Trophoblast cell (in vitro differentiated cells and primary cell): Measurements from ENCODE around the gene RPL39L.

Source experiments
- DNase-seq, 2 donors: peaks; one replicate each; pipeline ENCODE4 v3.0.0-alpha.2; 2016
- H2AFZ ChIP-seq: 2 replicates; pipeline ENCODE4 v1.6.1; 2013; ENCODE audit warnings: low read length, moderate library complexity, mild to moderate bottlenecking; ENCODE audit not compliant: insufficient read depth, poor library complexity
- H2AK5ac ChIP-seq: 2 replicates; pipeline ENCODE4 v1.6.1; 2013; ENCODE audit warnings: mild to moderate bottlenecking, low read length
- H2BK120ac ChIP-seq: 2 replicates; pipeline ENCODE4 v1.6.1; 2013; ENCODE audit warnings: low read length, mild to moderate bottlenecking, moderate library complexity; ENCODE audit not compliant: insufficient read depth, poor library complexity
- H2BK12ac ChIP-seq: 2 replicates; pipeline ENCODE4 v1.6.1; 2013; ENCODE audit warnings: mild to moderate bottlenecking, low read length, moderate library complexity
- H2BK5ac ChIP-seq: 2 replicates; pipeline ENCODE4 v1.6.1; 2013; ENCODE audit warnings: low read length, low read depth, moderate library complexity, mild to moderate bottlenecking; ENCODE audit not compliant: poor library complexity
- H3K14ac ChIP-seq: 2 replicates; pipeline ENCODE4 v1.6.1; 2013; ENCODE audit warnings: mild to moderate bottlenecking, low read length
- H3K18ac ChIP-seq: 2 replicates; pipeline ENCODE4 v1.6.1; 2013; ENCODE audit warnings: mild to moderate bottlenecking, low read length
- H3K23ac ChIP-seq: 2 replicates; pipeline ENCODE4 v1.6.1; 2013; ENCODE audit warnings: low read length
- H3K27ac ChIP-seq: 2 replicates; pipeline ENCODE4 v1.5.1; 2013; ENCODE audit warnings: low read depth, mild to moderate bottlenecking, inconsistent platforms, low read length, moderate library complexity
- H3K27me3 ChIP-seq: 2 replicates; pipeline ENCODE4 v1.6.1; 2013; ENCODE audit warnings: inconsistent platforms, mild to moderate bottlenecking, low read length, moderate library complexity; ENCODE audit not compliant: insufficient read depth
- H3K36me3 ChIP-seq, 2 experiments: 1 replicate in 1 of 2; 2 replicates in 1 of 2; pipeline ENCODE4 v1.6.1; 2013; ENCODE audit warnings: low read length in 2 of 2, mild to moderate bottlenecking in 2 of 2, moderate library complexity in 1 of 2; ENCODE audit not compliant: insufficient read depth in 2 of 2, control insufficient read depth in 1 of 2
- H3K4ac ChIP-seq: 2 replicates; pipeline ENCODE4 v1.6.1; 2013; ENCODE audit warnings: low read depth, mild to moderate bottlenecking, low read length, moderate library complexity
- H3K4me1 ChIP-seq, 2 experiments: 1 replicate in 1 of 2; 2 replicates in 1 of 2; pipeline ENCODE4 v1.6.1; 2013; ENCODE audit warnings: low read length in 2 of 2, mild to moderate bottlenecking in 2 of 2, moderate library complexity in 1 of 2; ENCODE audit not compliant: insufficient read depth in 2 of 2, control insufficient read depth in 1 of 2
- H3K4me2 ChIP-seq: 2 replicates; pipeline ENCODE4 v1.6.1; 2013; ENCODE audit warnings: inconsistent platforms, mild to moderate bottlenecking, low read length, moderate library complexity
- H3K4me3 ChIP-seq: 2 replicates; pipeline ENCODE4 v1.5.1; 2013; ENCODE audit warnings: mild to moderate bottlenecking, low read depth, low read length, inconsistent platforms
- H3K79me1 ChIP-seq: one replicate; pipeline ENCODE4 v1.6.1; 2013; ENCODE audit warnings: low read length
- H3K79me2 ChIP-seq: 2 replicates; pipeline ENCODE4 v1.6.1; 2013; ENCODE audit warnings: low read length, mild to moderate bottlenecking; ENCODE audit not compliant: control insufficient read depth, insufficient read depth, poor library complexity
- H3K9ac ChIP-seq: 2 replicates; pipeline ENCODE4 v1.6.1; 2013; ENCODE audit warnings: mild to moderate bottlenecking, low read length
- H3K9me3 ChIP-seq: 2 replicates; pipeline ENCODE4 v1.6.1; 2013; ENCODE audit warnings: low read depth, mild to moderate bottlenecking, control low read depth, inconsistent platforms, low read length; ENCODE audit not compliant: insufficient read depth
- H4K12ac ChIP-seq: 2 replicates; pipeline ENCODE4 v1.6.1; 2013; ENCODE audit warnings: low read depth, mild to moderate bottlenecking, low read length, moderate library complexity
- H4K8ac ChIP-seq: 2 replicates; pipeline ENCODE4 v1.6.1; 2013; ENCODE audit warnings: low read depth, mild to moderate bottlenecking, low read length, moderate library complexity
- H4K91ac ChIP-seq: one replicate; pipeline ENCODE4 v1.6.1; 2013; ENCODE audit warnings: low read depth, mild to moderate bottlenecking, low read length, moderate library complexity
- WGBS: extraction: QIAGEN DNeasy Blood & Tissue Kit; methylation state at CpG from one replicate; pipeline ENCODE4 v1.1.7; 2013; ENCODE audit warnings: missing lambda C conversion rate; ENCODE audit not compliant: insufficient read length, insufficient coverage; ENCODE audit errors: extremely low coverage; 5-methylcytosine and 5-hydroxymethylcytosine counted together

Gene RPL39L

GRCh38 chr3:187104933-187105332 lies 34.4 kb downstream of the RPL39L start:
- Histone ChIP-seq H2AK5ac (no peak overlapping the region), H4K91ac (no peak overlapping the region), H3K9ac (no peak overlapping the region), H2BK5ac (no peak overlapping the region), H3K18ac (no peak overlapping the region), H2AFZ (no peak overlapping the region), H3K4me2 (no peak overlapping the region), H2BK12ac (no peak overlapping the region), H3K27ac (no peak overlapping the region), H3K9me3 (no peaks in the 10 kb centered on the region), H2BK120ac (no peak overlapping the region), H4K12ac (no peak overlapping the region), H3K36me3 (no peaks in the 10 kb centered on the region), H3K79me2 (no peaks in the 10 kb centered on the region), H3K4me3 (no peak overlapping the region), H3K79me1 (no peaks in the 10 kb centered on the region), H3K27me3 (no peaks in the 10 kb centered on the region), H3K4ac (no peak overlapping the region), H4K8ac (no peak overlapping the region), H3K4me1 (peaks cover 0 to 4% of the 10 kb centered on the region in 2 experiments), H3K23ac (no peak overlapping the region), H3K14ac (no peak overlapping the region)
- DNase-seq, result no peak
- WGBS, result no CpG with 5 or more reads among the region's 7 CpGs

DNA sequence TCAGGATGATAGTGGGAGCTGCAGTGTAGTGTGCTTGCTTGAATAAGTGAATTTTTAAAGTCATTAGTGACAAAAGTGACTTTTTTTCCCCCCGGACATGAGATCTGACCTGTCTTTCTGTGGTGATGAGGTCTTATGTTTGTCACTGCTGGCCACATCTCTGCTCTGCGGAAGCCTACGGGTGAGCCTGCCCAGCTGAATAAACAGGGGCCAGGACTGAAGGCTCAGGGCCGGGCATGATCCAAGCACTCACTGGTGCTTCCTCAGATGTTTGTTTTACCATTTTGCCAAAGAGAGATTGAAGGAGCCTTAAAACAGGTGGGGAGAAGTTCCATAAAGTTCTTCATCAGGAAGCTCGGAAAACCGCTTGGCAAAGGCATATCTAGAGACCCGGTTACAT lies 35.0 kb downstream of the RPL39L start:
- H3K4me3 ChIP-seq, result no peak overlapping the region
- no peaks in the 10 kb centered on the region for H3K79me1 ChIP-seq
- no peak overlapping the region for H3K18ac ChIP-seq
- no peak overlapping the region for H4K91ac ChIP-seq
- H2AK5ac ChIP-seq, result no peak overlapping the region
- H3K9me3 ChIP-seq, result no peaks in the 10 kb centered on the region
- H3K4me2 ChIP-seq, result no peak overlapping the region
- no peak overlapping the region for H3K9ac ChIP-seq
- H2BK12ac ChIP-seq, result no peak overlapping the region
- H3K14ac ChIP-seq, result no peak overlapping the region
- H2BK120ac ChIP-seq, result no peak overlapping the region
- H4K12ac ChIP-seq, result no peak overlapping the region
- H2AFZ ChIP-seq, result no peak overlapping the region
- no peak overlapping the region for H4K8ac ChIP-seq
- no peak overlapping the region for H3K4ac ChIP-seq
- no peak overlapping the region for H3K23ac ChIP-seq
- H3K4me1 ChIP-seq, result peaks cover 0 to 4% of the 10 kb centered on the region in 2 experiments
- no peak overlapping the region for H2BK5ac ChIP-seq
- H3K27me3 ChIP-seq, result no peaks in the 10 kb centered on the region
- no peak overlapping the region for H3K27ac ChIP-seq
- no peaks in the 10 kb centered on the region for H3K79me2 ChIP-seq
- DNase-seq, result no peak
- H3K36me3 ChIP-seq, result no peaks in the 10 kb centered on the region
- no CpG with 5 or more reads among the region's 7 CpGs for WGBS

DNA sequence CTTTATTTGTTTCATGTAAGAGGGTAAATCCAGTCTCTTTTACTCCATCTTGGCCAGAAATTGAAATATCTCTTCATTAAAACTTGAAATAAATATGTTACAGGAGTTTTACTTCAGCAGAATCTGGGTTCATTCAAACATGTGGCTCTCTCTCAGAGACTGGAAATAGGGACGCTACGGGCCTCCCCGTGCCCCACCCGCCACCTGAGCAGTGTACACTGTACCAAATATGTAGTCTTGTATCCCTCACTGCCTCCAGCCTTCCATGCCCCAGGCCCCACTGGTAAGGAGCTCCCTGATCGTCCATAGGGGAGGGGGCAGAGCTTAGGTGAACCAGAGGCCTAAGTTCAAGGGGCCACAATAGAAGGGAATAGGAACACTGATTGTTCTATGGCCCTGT lies 36.0 kb downstream of the RPL39L start:
- Histone ChIP-seq H3K4ac (no peak overlapping the region), H4K91ac (no peak overlapping the region), H2BK12ac (no peak overlapping the region), H3K23ac (no peak overlapping the region), H3K79me2 (no peaks in the 10 kb centered on the region), H3K79me1 (no peaks in the 10 kb centered on the region), H3K36me3 (no peaks in the 10 kb centered on the region), H3K4me2 (no peak overlapping the region), H3K4me1 (peaks cover 0 to 4% of the 10 kb centered on the region in 2 experiments), H4K8ac (no peak overlapping the region), H2BK5ac (no peak overlapping the region), H2AFZ (no peak overlapping the region), H2BK120ac (no peak overlapping the region), H3K4me3 (no peak overlapping the region), H3K14ac (no peak overlapping the region), H3K27ac (no peak overlapping the region), H4K12ac (no peak overlapping the region), H2AK5ac (no peak overlapping the region), H3K18ac (no peak overlapping the region), H3K9me3 (no peaks in the 10 kb centered on the region), H3K27me3 (no peaks in the 10 kb centered on the region), H3K9ac (no peak overlapping the region)
- no CpG with 5 or more reads among the region's 5 CpGs for WGBS
- no peak for DNase-seq

- H3K9ac ChIP-seq, result no peak overlapping the region
- no peaks in the 10 kb centered on the region for H3K27me3 ChIP-seq
- no peak overlapping the region for H3K14ac ChIP-seq
- no peaks in the 10 kb centered on the region for H3K36me3 ChIP-seq
- H2AFZ ChIP-seq, result no peak overlapping the region
- no peaks in the 10 kb centered on the region for H3K9me3 ChIP-seq
- H2BK5ac ChIP-seq, result no peak overlapping the region
- no peak overlapping the region for H4K91ac ChIP-seq
- peaks cover 0 to 4% of the 10 kb centered on the region in 2 experiments for H3K4me1 ChIP-seq
- no peak for DNase-seq
- no peak overlapping the region for H4K8ac ChIP-seq
- H3K18ac ChIP-seq, result no peak overlapping the region
- H3K79me2 ChIP-seq, result no peaks in the 10 kb centered on the region
- H2BK12ac ChIP-seq, result no peak overlapping the region
- no peak overlapping the region for H3K27ac ChIP-seq
- no peak overlapping the region for H4K12ac ChIP-seq
- H3K4ac ChIP-seq, result no peak overlapping the region
- no peak overlapping the region for H2AK5ac ChIP-seq
- H3K79me1 ChIP-seq, result no peaks in the 10 kb centered on the region
- H3K23ac ChIP-seq, result no peak overlapping the region
- H3K4me3 ChIP-seq, result no peak overlapping the region
- no peak overlapping the region for H3K4me2 ChIP-seq
- H2BK120ac ChIP-seq, result no peak overlapping the region
- WGBS, result no CpG with 5 or more reads among the region's 1 CpG
These were observed 37.1 kb downstream of the RPL39L start for GRCh38 chr3:187102073-187102634.
